Loucy (cell line): Measurements from ENCODE around the gene ADIPOQ.

Experiments used
- CTCF ChIP-seq: fragments of 200-600 bp; sonication (generic); conservative IDR thresholded peaks from 2 replicates; pipeline ENCODE4 v1.5.1; 2014; ENCODE audit warnings: mild to moderate bottlenecking, antibody characterized with exemption, low read length
- EZH2phosphoT487 ChIP-seq: fragments of 200-600 bp; IDR thresholded peaks from 2 replicates; pipeline ENCODE4 v1.6.1; 2018; ENCODE audit warnings: antibody characterized with exemption, mild to moderate bottlenecking, moderate library complexity, borderline replicate concordance

- no peak for TF ChIP-seq CTCF
- TF ChIP-seq EZH2phosphoT487 = no peak
Measured at GRCh38 chr3:186882150-186882524, 39.6 kb downstream of the ADIPOQ start.
